Retinal pigment epithelial cell (primary cell): ENCODE measurements around the gene TUBA3E.
"Not testable (repeated sequence)": the region's sequence is repeated elsewhere in the genome, so short reads cannot be mapped to it uniquely, and the experiment has no call there.

Experiments
- DNase-seq: peaks from one replicate; pipeline ENCODE4 v3.0.0-alpha.2; 2010; ENCODE audit warnings: low read depth
- H3K4me3 ChIP-seq: 2 replicates; pipeline ENCODE4 v1.5.1; 2011; ENCODE audit warnings: mild to moderate bottlenecking, low read length, control low read depth, moderate library complexity
- CTCF ChIP-seq: conservative IDR thresholded peaks from 2 replicates; pipeline ENCODE4 v1.5.1; 2011; ENCODE audit warnings: low read depth, low read length, control low read depth, inconsistent platforms

TUBA3E gene

GRCh38 chr2:130228005-130228404 lies 29.8 kb upstream of the TUBA3E start:
- not testable (repeated sequence) for DNase-seq, H3K4me3 ChIP-seq

GRCh38 chr2:130222523-130222922 lies 24.3 kb upstream of the TUBA3E start:
- DNase-seq, H3K4me3 ChIP-seq: not testable (repeated sequence)

GRCh38 chr2:130220505-130220904 lies 22.3 kb upstream of the TUBA3E start:
- not testable (repeated sequence) for H3K4me3 ChIP-seq, DNase-seq

GRCh38 chr2:130219147-130219546 lies 20.9 kb upstream of the TUBA3E start:
- not testable (repeated sequence) for DNase-seq, H3K4me3 ChIP-seq

- not testable (repeated sequence) for DNase-seq, H3K4me3 ChIP-seq
These were observed 8.8 kb upstream of the TUBA3E start for GRCh38 chr2:130207051-130207450.

GRCh38 chr2:130203150-130203549 lies 4.9 kb upstream of the TUBA3E start:
- not testable (repeated sequence) for H3K4me3 ChIP-seq, DNase-seq

- DNase-seq, H3K4me3 ChIP-seq: not testable (repeated sequence)
These were observed 4.3 kb upstream of the TUBA3E start for GRCh38 chr2:130202518-130202917.

- H3K4me3 ChIP-seq, DNase-seq: not testable (repeated sequence)
These were observed 2.2 kb downstream of the TUBA3E start for GRCh38 chr2:130196052-130196451.

GRCh38 chr2:130195089-130195635 lies 3.1 kb downstream of the TUBA3E start:
- not testable (repeated sequence) for H3K4me3 ChIP-seq, DNase-seq

GRCh38 chr2:130193824-130194223 lies 4.4 kb downstream of the TUBA3E start:
- DNase-seq, H3K4me3 ChIP-seq: not testable (repeated sequence)

- not testable (repeated sequence) for DNase-seq, H3K4me3 ChIP-seq
These were observed 5.8 kb downstream of the TUBA3E start for GRCh38 chr2:130192451-130192850.

GRCh38 chr2:130191319-130191718 lies 6.9 kb downstream of the TUBA3E start:
- not testable (repeated sequence) for H3K4me3 ChIP-seq, DNase-seq

- no peak overlapping the region for H3K4me3 ChIP-seq
- DNase-seq = no peak
- no peak for TF ChIP-seq CTCF
These were observed 8.0 kb downstream of the TUBA3E start for GRCh38 chr2:130190237-130190636.

GRCh38 chr2:130188958-130189357 lies 9.3 kb downstream of the TUBA3E start:
- DNase-seq, H3K4me3 ChIP-seq: not testable (repeated sequence)

- not testable (repeated sequence) for DNase-seq, H3K4me3 ChIP-seq
These were observed 10.1 kb downstream of the TUBA3E start for GRCh38 chr2:130187859-130188792.
